Spleen (tissue), 11 donors: ENCODE data around the gene B4GALNT4. TPM values are rescaled to one million over a fixed set of nuclear protein-coding genes. Genes with fewer than 3 reads are reported as not detected.
A peak's percentile ranks its signal among the peaks of the same experiment; 100 is the strongest.
"Not testable (repeated sequence)": the region's sequence is repeated elsewhere in the genome, so short reads cannot be mapped to it uniquely, and the experiment has no call there.

ENCODE experiments used
- DNase-seq: peaks from one replicate; pipeline ENCODE4 v3.0.0-alpha.2; 2020
- H3K27ac ChIP-seq, 8 donors: fragments of 200-600 bp; sonication (generic) in 7 of 8; 1 replicate in 4 of 8; 2 replicates in 4 of 8; pipeline versions ENCODE4 v1.5.0 to v1.8.0; 2016 to 2021; ENCODE audit warnings: inconsistent platforms in 4 of 8, mild to moderate bottlenecking in 4 of 8, moderate library complexity in 1 of 8
- H3K27me3 ChIP-seq, 7 donors: fragments of 200-600 bp; sonication (generic) in 6 of 7; replicated peaks in 1 of 7; 1 replicate in 4 of 7; 2 replicates in 3 of 7; pipeline versions ENCODE4 v1.5.0 to v1.8.0; 2016 to 2021; ENCODE audit warnings: inconsistent platforms in 3 of 7, mild to moderate bottlenecking in 1 of 7
- H3K36me3 ChIP-seq, 6 donors: fragments of 200-600 bp; sonication (generic) in 5 of 6; 1 replicate in 4 of 6; 2 replicates in 2 of 6; pipeline versions ENCODE4 v1.5.0 to v1.8.0; 2016 to 2021; ENCODE audit warnings: inconsistent platforms in 2 of 6
- H3K4me1 ChIP-seq, 6 donors: fragments of 200-600 bp; sonication (generic) in 5 of 6; 1 replicate in 3 of 6; 2 replicates in 3 of 6; pipeline versions ENCODE4 v1.5.0 to v1.8.0; 2016 to 2021; ENCODE audit warnings: inconsistent platforms in 3 of 6
- H3K4me3 ChIP-seq, 8 donors: fragments of 200-600 bp; sonication (generic) in 7 of 8; 1 replicate in 4 of 8; 2 replicates in 4 of 8; pipeline versions ENCODE4 v1.5.0 to v1.8.0; 2016 to 2021; ENCODE audit warnings: inconsistent platforms in 4 of 8, mild to moderate bottlenecking in 4 of 8, moderate library complexity in 2 of 8
- H3K9me3 ChIP-seq, 8 donors: fragments of 200-600 bp; sonication (generic) in 7 of 8; 1 replicate in 4 of 8; 2 replicates in 4 of 8; pipeline versions ENCODE4 v1.5.0 to v1.8.0; 2016 to 2021; ENCODE audit warnings: inconsistent platforms in 4 of 8
- CTCF ChIP-seq, 11 experiments: fragments of 200-600 bp in 7 of 11; fragments of 450-650 bp in 4 of 11; sonication (generic) in 4 of 11; IDR thresholded peaks in 8 of 11; conservative IDR thresholded peaks in 3 of 11; 1 replicate in 7 of 11; 2 replicates in 4 of 11; pipeline versions ENCODE4 v1.4.0 to v1.8.0; 2016 to 2021; ENCODE audit warnings: antibody characterized with exemption in 11 of 11, inconsistent platforms in 4 of 11, mild to moderate bottlenecking in 1 of 11
- POLR2A ChIP-seq, 3 donors: fragments of 450-650 bp; IDR thresholded peaks; one replicate each; pipeline ENCODE4 v1.5.1; 2017; ENCODE audit warnings: antibody characterized with exemption in 3 of 3, mild to moderate bottlenecking in 1 of 3
- POLR2AphosphoS5 ChIP-seq, 3 donors: sonication (generic); formaldehyde crosslinking; IDR thresholded peaks; one replicate each; pipeline ENCODE4 v1.5.1; 2017; ENCODE audit warnings: antibody characterized with exemption in 3 of 3
- WGBS, 5 donors: extraction: QIAGEN DNeasy Blood & Tissue Kit in 3 of 5; methylation state at CpG; one replicate each; pipeline versions ENCODE4 v1.1.5 to v1.1.7; 2013 to 2018; 5-methylcytosine and 5-hydroxymethylcytosine counted together
- intact Hi-C: fragments of 100-400 bp; cut with DNase I; formaldehyde crosslinking; loops from one replicate; pipeline ENCODE4 v1.15.0; 2023; ENCODE audit warnings: low total_unique reads
- polyA plus RNA-seq, 3 donors: library from polyadenylated mRNA; stranded (reverse); fragments of 200-250 nt; gene quantifications; one replicate each; pipeline ENCODE4 v1.2.1, GENCODE V29; 2013
- total RNA-seq, 7 donors: library from RNA; depleted of rRNA in 3 of 7; stranded (reverse); fragments of >200 nt in 3 of 7; fragmentation: NEBNext Ultra II Directional in 4 of 7; extraction: Animal tissue kit (Norgen Biotek cat#: 25700) in 4 of 7; gene quantifications; one replicate each; pipeline versions ENCODE4 v1.1.0 to v1.2.1, GENCODE V29; 2016 to 2021
- donor health status: healthy with polysubstance abuse.
- donor health status: DM: no; HTN: no; CAD: no; lungs with moderate emphysema.
- donor health status: DM: no; HTN: no; CAD: no.
- donor health status: Bipolar disorder and iron deficiency.
- donor health status: healthy.
- donor health status: DM: no; HTN: no; CAD: no.
- donor health status: DM: yes; HTN: yes; CAD: no.

B4GALNT4 gene
- total and polyA plus RNA-seq, 10 donors, result 0.17 to 5.2 (median 0.91) TPM; not detected in 2

- Histone ChIP-seq H3K36me3 (no peaks in the 10 kb centered on the region), H3K27me3 (peaks cover 0 to 41% (median 17%) of the 10 kb centered on the region in 7 donors), H3K9me3 (peaks cover 0 to 16% (median 12%) of the 10 kb centered on the region in 8 donors), H3K4me1 (peaks cover 0 to 5% (median 0%) of the 10 kb centered on the region in 6 donors), H3K27ac (no peak overlapping the region), H3K4me3 (no peak overlapping the region)
- TF ChIP-seq POLR2AphosphoS5 (IDR thresholded peaks at IDR 0.05) (no peak), CTCF (IDR thresholded peaks at IDR 0.05 in 8 of 11, conservative IDR thresholded peaks at IDR 0.05 in 3 of 11) (no peak), POLR2A (IDR thresholded peaks at IDR 0.05) (no peak)
- WGBS, 5 donors, result 83 to 86% (median 84%) methylated on average over 12 to 36 of the region's 36 CpGs
- DNase-seq, result peak; percentile 70
- intact Hi-C loops, result loop anchor here (10.0 kb wide), 1 partner anchor 108 kb away; no protein-coding TSS in a partner anchor
These were observed 6.5 kb upstream of the B4GALNT4 start for GRCh38 chr11:362642-363442.

- Histone ChIP-seq H3K27me3 (peaks cover 5 to 47% (median 22%) of the 10 kb centered on the region in 7 donors), H3K9me3 (peaks cover 0 to 16% (median 12%) of the 10 kb centered on the region in 8 donors)
- intact Hi-C loops, result loop anchor here (10.0 kb wide), 1 partner anchor 109 kb away; no protein-coding TSS in a partner anchor
- not testable (repeated sequence) for H3K27ac ChIP-seq, H3K36me3 ChIP-seq, H3K4me1 ChIP-seq, H3K4me3 ChIP-seq
- WGBS, 5 donors, result 75 to 86% (median 85%) methylated on average over 6 to 22 of the region's 22 CpGs
- DNase-seq, result peak; percentile 47
These were observed 5.9 kb upstream of the B4GALNT4 start for GRCh38 chr11:363443-363805.

- TF ChIP-seq CTCF (IDR thresholded peaks at IDR 0.05 in 8 of 11, conservative IDR thresholded peaks at IDR 0.05 in 3 of 11) (peak; percentile 30 to 73 (median 49)), POLR2A (IDR thresholded peaks at IDR 0.05) (no peak), POLR2AphosphoS5 (IDR thresholded peaks at IDR 0.05) (peak in 2 of 3 donors; percentile 35 to 55)
- peak overlapping the region in 2 of 8 donors; percentile 3 to 55 for H3K27ac ChIP-seq
- peaks cover 0 to 16% (median 12%) of the 10 kb centered on the region in 8 donors for H3K9me3 ChIP-seq
- intact Hi-C loops, result loop anchor here (10.0 kb wide), 1 partner anchor 109 kb away; no protein-coding TSS in a partner anchor
- 56 to 76% (median 70%) methylated on average over 16 to 24 of the region's 24 CpGs for WGBS, 5 donors
- peaks cover 6 to 15% (median 11%) of the 10 kb centered on the region in 6 donors for H3K4me1 ChIP-seq
- H3K27me3 ChIP-seq, result peaks cover 7 to 54% (median 29%) of the 10 kb centered on the region in 7 donors
- DNase-seq, result peak; percentile 91
- no peak overlapping the region for H3K4me3 ChIP-seq
- H3K36me3 ChIP-seq, result no peaks in the 10 kb centered on the region
These were observed 5.1 kb upstream of the B4GALNT4 start for GRCh38 chr11:363948-364761.

GRCh38 chr11:364991-365725, 4.1 kb upstream of the B4GALNT4 start:
- intact Hi-C loops, result loop anchor here (10.0 kb wide), 1 partner anchor 110 kb away; no protein-coding TSS in a partner anchor
- peaks cover 0 to 16% (median 12%) of the 10 kb centered on the region in 8 donors for H3K9me3 ChIP-seq
- TF ChIP-seq POLR2A (IDR thresholded peaks at IDR 0.05) (no peak), CTCF (IDR thresholded peaks at IDR 0.05 in 8 of 11, conservative IDR thresholded peaks at IDR 0.05 in 3 of 11) (no peak), POLR2AphosphoS5 (IDR thresholded peaks at IDR 0.05) (no peak)
- 86 to 91% (median 89%) methylated on average over 14 to 22 of the region's 22 CpGs for WGBS, 5 donors
- no peak overlapping the region for H3K4me3 ChIP-seq
- peaks cover 7 to 60% (median 29%) of the 10 kb centered on the region in 7 donors for H3K27me3 ChIP-seq
- H3K36me3 ChIP-seq, result no peaks in the 10 kb centered on the region
- peak; percentile 49 for DNase-seq
- no peak overlapping the region for H3K27ac ChIP-seq
- H3K4me1 ChIP-seq, result peaks cover 6 to 15% (median 12%) of the 10 kb centered on the region in 6 donors
